Prostate gland (tissue), 2 donors: ENCODE results near the gene PLCB1.

Experiments used
- CTCF ChIP-seq, 4 experiments: fragments of 200-600 bp in 2 of 4; fragments of 450-650 bp in 2 of 4; sonication (generic) in 2 of 4; IDR thresholded peaks; 1 replicate in 3 of 4; 2 replicates in 1 of 4; pipeline ENCODE4 v1.5.1; 2016 to 2019; ENCODE audit warnings: antibody characterized with exemption in 4 of 4, mild to moderate bottlenecking in 2 of 4, moderate library complexity in 2 of 4
- POLR2A ChIP-seq: fragments of 450-650 bp; IDR thresholded peaks from one replicate; pipeline ENCODE4 v1.6.1; 2016; ENCODE audit warnings: antibody characterized with exemption, mild to moderate bottlenecking

GRCh38 chr20:8326191-8326590 lies 194.1 kb downstream of the PLCB1 start:
- no peak for TF ChIP-seq CTCF (IDR thresholded peaks at IDR 0.05)
- no peak for TF ChIP-seq POLR2A
